ENCODE results near the gene HCFC1. TPM values are rescaled to one million over a fixed set of nuclear protein-coding genes. Genes with fewer than 3 reads are reported as not detected.

HCFC1 gene
- total RNA-seq, 1 donor from 2014 or later = 42.2 TPM

DNA sequence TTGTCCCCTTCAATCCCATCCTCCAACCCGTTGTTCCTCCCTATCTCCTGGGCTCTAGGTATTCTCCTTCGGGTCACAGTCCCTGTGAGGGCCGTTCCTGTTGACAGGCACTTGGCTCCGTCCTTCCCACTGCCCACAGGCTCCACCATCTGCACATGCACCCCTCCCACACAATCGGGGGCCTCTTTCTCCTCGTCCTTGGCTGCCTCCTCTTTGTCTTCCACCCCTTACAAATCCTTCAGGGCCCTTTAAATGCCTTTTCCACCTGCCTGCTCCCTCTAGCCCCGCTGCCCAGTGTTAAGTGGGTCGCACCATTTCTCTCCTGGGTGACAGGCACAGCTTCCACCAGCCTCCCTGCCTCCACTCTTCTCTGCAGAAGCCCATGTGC is 69.9 kb downstream of the HCFC1 start:
- DNase-seq (ENCODE audit: low spot score) (no peak), ATAC-seq (no peak)
- intact Hi-C loops (cut with DNase I) = no loop called here

DNA sequence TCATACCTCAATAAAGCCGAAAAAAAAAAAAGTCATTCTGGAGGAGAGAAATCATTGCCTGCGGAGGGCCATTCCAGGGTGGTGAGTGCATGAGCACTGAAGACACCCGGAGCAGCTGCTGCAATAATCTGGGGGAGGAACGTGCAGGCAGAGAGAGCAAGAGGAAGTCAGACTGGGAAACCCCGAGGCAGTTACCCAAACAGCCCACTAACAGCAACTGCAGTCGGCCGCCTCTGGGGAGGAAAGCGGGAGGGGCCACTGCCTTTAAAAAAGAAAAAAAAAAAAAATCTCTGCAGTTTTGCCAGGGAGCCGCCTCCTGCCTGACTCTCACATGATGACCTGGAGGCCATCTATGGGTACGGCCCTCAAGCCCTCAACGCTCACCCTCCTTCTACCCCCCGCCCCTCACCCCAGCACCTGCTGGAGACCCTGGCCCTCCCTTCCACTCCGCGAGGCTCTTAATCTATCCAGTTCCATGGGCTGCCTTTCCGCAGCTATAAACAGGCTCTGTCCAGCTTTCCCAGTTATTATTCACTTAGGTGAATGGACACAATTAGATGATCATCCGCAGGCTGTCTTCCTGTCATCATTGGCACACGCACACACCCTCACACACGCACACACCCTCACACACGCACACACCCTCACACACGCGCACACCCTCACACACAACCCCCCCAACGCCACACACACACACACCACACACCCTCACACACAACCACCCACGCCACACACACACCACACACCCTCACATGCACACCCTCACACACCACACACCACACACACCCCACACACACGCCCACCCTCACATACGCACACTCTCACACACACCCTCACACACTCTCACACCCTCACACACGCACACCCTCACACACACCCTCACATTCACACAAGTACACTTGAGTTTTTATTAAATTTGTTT is 70.5 kb downstream of the HCFC1 start:
- DNase-seq (ENCODE audit: low spot score) (peak; percentile 67), ATAC-seq (peak; percentile 73)
- intact Hi-C loops (cut with DNase I) = no loop called here

GRCh38 chrX:153897899-153898298 is 73.7 kb downstream of the HCFC1 start:
- DNase-seq (ENCODE audit: low spot score) = no peak
- ATAC-seq = no peak
- intact Hi-C loops (cut with DNase I) = no loop called here

Small RNA genes within 50 kb of the gene (microRNA-seq; reads per million reads assigned to microRNA genes)
- gene MIR3202-1 = not detected
- gene MIR3202-2 = not detected
- gene MIR718 = not detected

Other genes with a start within 250 kb of the HCFC1 start
- gene BCAP31, start 247.4 kb downstream of the HCFC1 start, total RNA-seq = 124 TPM
- gene ABCD1, start 247.0 kb downstream of the HCFC1 start, total RNA-seq = 10.1 TPM
- 73.1 TPM for gene PLXNB3, start 207.6 kb downstream of the HCFC1 start, total RNA-seq
- gene SRPK3, start 190.8 kb downstream of the HCFC1 start, total RNA-seq = 1.1 TPM
- gene IDH3G, start 177.4 kb downstream of the HCFC1 start, total RNA-seq = 39.9 TPM
- gene SSR4, start 177.2 kb downstream of the HCFC1 start, total RNA-seq = 110 TPM
- 36.6 TPM for gene PDZD4, start 141.3 kb downstream of the HCFC1 start, total RNA-seq
- 83.2 TPM for gene L1CAM, start 85.6 kb downstream of the HCFC1 start, total RNA-seq
- gene AVPR2, start 67.1 kb downstream of the HCFC1 start, total RNA-seq = 5.6 TPM
- 50.7 TPM for gene ARHGAP4, start 45.6 kb downstream of the HCFC1 start, total RNA-seq
- gene NAA10, start 36.8 kb downstream of the HCFC1 start, total RNA-seq = 73.6 TPM
- gene RENBP, start 27.2 kb downstream of the HCFC1 start, total RNA-seq = 23.0 TPM
- gene TMEM187, start 936 bp upstream of the HCFC1 start, total RNA-seq = 10.3 TPM
- gene IRAK1, start 48.1 kb upstream of the HCFC1 start, total RNA-seq = 53.9 TPM
- gene MECP2, start 125.9 kb upstream of the HCFC1 start, total RNA-seq = 85.6 TPM
- gene OPN1LW, start 172.4 kb upstream of the HCFC1 start, total RNA-seq = not detected
- not detected for gene OPN1MW, start 210.8 kb upstream of the HCFC1 start, total RNA-seq
- gene OPN1MW2, start 247.9 kb upstream of the HCFC1 start, total RNA-seq = not detected

All from sciatic nerve (tissue), 2 donors.